GM21381 (cell line): Measurements from ENCODE around the gene ACTL7B.
"Not testable (repeated sequence)": the region's sequence is repeated elsewhere in the genome, so short reads cannot be mapped to it uniquely, and the experiment has no call there.

ENCODE experiments used
- ATAC-seq: cut with Tn5 transposase; IDR thresholded peaks from one replicate; pipeline ENCODE4 v1.9.1; 2021; ENCODE audit warnings: mild to moderate bottlenecking, moderate library complexity; ENCODE audit not compliant: unreplicated experiment

The ACTL7B gene

DNA sequence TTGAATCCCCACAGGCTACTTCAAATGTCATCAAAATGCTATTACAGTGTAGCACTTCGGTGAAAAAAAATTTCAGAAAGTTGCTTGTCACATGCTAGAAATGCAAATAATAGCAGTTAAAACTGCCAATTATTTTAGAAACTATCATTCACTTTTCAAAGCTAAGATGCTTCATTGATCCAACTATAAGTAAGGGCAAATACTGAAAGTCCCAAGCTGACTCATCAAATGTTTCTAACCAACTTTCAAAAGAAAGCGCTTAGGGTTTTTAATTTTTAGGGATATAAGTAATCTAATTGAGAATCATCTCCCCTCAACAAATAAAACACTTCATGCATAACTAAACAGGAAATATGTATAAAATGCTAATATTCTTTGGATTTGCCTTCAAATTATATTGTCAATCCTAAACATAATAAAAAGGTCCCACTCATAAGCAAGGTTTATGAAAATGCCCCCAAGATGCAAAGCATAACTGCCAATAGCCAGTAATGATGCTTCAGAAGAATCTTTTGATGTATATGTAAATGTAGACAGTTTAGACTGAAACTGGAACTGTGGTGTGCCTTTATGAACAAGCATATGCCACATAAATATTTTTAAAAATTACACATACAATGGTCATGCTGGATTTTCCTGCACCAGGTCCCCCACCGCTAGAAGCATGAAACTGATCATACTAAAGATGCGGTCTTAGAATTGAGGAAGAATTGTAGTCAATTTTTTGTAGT lies 18.4 kb upstream of the ACTL7B start:
- ATAC-seq, result peak; percentile 70

GRCh38 chr9:108869092-108869725 lies 13.4 kb upstream of the ACTL7B start:
- no peak for ATAC-seq

GRCh38 chr9:108867829-108868228 lies 12.0 kb upstream of the ACTL7B start:
- ATAC-seq, result no peak

- no peak for ATAC-seq
Measured at GRCh38 chr9:108867116-108867515, 11.3 kb upstream of the ACTL7B start.

GRCh38 chr9:108866001-108866420 lies 10.2 kb upstream of the ACTL7B start:
- ATAC-seq, result no peak

GRCh38 chr9:108865037-108865436 lies 9.3 kb upstream of the ACTL7B start:
- no peak for ATAC-seq

GRCh38 chr9:108864446-108864845 lies 8.7 kb upstream of the ACTL7B start:
- no peak for ATAC-seq

GRCh38 chr9:108863891-108864290 lies 8.1 kb upstream of the ACTL7B start:
- ATAC-seq, result no peak

DNA sequence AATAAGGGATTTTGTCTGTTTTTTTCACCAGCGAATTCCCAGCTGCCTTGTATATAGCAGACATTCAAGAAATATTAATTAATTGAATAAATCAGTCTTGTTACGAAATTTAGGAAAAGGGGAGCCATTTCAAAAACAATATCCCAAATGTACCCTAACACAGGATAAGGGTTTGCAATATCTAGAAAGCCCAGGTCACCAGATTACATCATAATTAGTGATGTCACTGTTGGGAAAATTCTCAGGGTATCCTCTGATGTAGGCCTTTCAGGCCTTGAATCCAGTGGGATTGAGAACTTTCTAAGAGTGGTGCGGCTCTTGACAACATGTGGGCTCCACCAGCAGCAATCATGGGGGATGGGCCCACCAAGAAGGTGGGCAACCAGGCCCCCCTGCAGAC lies 6.2 kb upstream of the ACTL7B start, which contains the start of gene ACTL7A:
Gene ACTL7A, plus strand, starts transcription at position 270 of the 400 bp plus-strand sequence. Its CDS starts 57 bp downstream, at position 327.
- ATAC-seq, result no peak

DNA sequence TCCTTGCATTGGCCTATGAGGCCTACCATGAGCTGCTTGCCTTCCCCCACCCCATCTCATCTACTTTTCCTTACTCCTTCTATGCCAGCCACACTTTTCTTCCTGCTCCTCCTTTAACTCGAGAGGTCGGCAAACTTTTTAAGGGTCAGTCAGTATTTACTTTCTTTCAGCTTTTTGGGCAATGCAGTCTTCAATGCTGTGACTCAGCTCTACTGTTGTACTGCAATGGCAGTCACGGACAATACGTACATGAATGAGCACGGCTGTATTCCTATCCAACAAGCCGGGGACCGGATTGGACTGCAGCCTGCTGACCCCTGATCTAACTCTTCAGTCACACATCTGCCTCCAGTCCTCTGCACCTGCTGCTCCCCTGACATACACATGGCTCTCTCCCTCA lies 5.7 kb upstream of the ACTL7B start:
- ATAC-seq, result no peak

GRCh38 chr9:108860764-108861163 lies 5.0 kb upstream of the ACTL7B start:
- ATAC-seq, result no peak

GRCh38 chr9:108860354-108860753 lies 4.6 kb upstream of the ACTL7B start:
- no peak for ATAC-seq

DNA sequence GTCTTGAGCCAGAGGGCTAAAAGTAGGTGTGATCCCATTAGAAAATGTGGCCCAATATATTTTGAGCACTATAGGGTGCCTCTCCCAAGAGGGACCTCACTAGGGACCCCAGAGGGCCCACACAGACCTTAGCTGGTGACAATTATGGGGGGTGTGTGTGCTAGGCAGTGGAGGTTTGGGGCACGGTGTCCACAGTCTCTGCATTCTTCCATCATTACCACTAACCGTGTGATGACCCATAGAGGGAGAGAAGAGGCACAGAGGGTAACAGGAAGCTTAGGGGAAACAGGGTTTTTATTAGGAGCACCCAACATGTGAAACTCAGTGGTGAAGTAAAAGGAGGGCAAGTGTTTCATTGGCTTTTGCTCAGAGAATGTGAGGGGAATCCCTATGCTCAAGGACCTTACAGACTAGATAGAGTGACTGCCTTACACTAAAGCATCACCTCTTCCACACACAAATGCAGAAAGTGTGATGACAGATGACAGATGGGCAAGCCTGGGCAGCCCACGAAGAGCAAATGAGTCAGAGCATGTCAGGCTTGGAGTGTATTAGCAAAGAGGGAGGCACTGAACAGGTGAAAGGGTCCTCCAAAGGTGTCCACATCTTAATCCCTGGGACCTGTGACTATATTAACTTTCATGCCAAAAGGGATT lies 3.8 kb upstream of the ACTL7B start:
- peak; percentile 62 for ATAC-seq

GRCh38 chr9:108857572-108857971 lies 1.8 kb upstream of the ACTL7B start:
- ATAC-seq, result no peak

- ATAC-seq, result no peak
Measured at GRCh38 chr9:108855529-108855886, 278 bp downstream of the ACTL7B start.

GRCh38 chr9:108854641-108855528 lies 901 bp downstream of the ACTL7B start:
- no peak for ATAC-seq

GRCh38 chr9:108854094-108854493 lies 1.7 kb downstream of the ACTL7B start:
- no peak for ATAC-seq

DNA sequence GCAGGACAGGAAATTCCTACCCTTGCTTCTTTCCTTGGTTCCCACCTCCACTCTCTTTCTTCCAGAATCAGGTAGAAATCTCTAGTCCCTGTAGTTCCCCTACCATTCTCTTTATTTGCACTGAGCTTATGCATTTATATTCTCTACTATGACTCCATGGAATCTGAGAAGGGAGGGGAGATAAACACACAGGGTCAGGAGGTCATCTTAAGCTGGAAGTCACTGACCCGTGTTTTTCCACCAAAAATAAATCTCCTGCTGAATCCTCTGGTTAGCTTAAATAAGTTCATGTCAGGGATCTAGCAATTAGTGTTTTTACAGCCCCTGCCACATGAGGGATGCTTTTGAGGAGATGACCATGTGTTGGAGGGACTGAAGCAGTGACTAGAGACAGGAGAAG lies 3.7 kb downstream of the ACTL7B start:
- ATAC-seq, result no peak

GRCh38 chr9:108851138-108851537 lies 4.6 kb downstream of the ACTL7B start:
- ATAC-seq, result no peak

DNA sequence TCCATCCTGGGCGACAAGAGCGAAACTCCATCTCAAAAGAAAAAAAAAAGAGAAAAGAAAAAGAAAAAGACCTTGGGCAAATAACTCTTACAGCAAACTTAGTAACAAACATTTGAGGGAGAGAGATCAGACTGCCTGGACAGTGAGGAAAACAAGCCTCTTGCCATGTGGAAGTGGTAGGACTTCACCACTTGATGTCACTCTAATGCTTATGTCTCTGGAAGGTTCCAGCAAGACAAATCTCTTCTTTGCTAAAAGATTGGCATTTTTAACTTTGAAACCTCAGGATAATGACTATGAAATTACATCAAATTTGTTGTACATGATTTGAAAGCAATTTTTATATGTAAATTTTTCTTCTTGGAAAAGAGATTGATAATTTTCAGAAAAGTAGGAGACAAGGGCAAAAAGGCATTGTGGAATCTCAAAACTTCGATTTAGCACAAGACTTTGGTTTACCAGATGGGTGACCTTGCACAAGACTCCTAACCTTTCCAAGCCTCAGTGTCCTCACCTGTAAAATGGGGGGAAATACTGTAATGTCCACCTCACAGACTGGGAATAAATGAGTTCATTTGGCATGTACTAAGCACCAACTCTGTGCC lies 5.4 kb downstream of the ACTL7B start:
- ATAC-seq, result no peak

GRCh38 chr9:108848296-108848695 lies 7.5 kb downstream of the ACTL7B start:
- ATAC-seq, result not testable (repeated sequence)
